CD4-positive, alpha-beta T cell treated with Interleukin-15 for 1 hour (primary cell): Measurements from ENCODE around the gene PRR16.

ENCODE experiments used
- DNase-seq: peaks from one replicate; pipeline ENCODE4 v3.0.0-alpha.2; 2020

PRR16 gene

GRCh38 chr5:120591911-120592310, 127.8 kb downstream of the PRR16 start:
- no peak for DNase-seq

GRCh38 chr5:120599576-120599975, 135.5 kb downstream of the PRR16 start:
- no peak for DNase-seq

GRCh38 chr5:120600639-120601038, 136.5 kb downstream of the PRR16 start:
- DNase-seq, result no peak

- DNase-seq, result no peak
These were observed 137.9 kb downstream of the PRR16 start for GRCh38 chr5:120602033-120602432.

- no peak for DNase-seq
These were observed 140.8 kb downstream of the PRR16 start for GRCh38 chr5:120604884-120605283.

GRCh38 chr5:120605325-120606079, 141.4 kb downstream of the PRR16 start:
- DNase-seq, result no peak

- DNase-seq, result no peak
These were observed 145.5 kb downstream of the PRR16 start for GRCh38 chr5:120609570-120609969.

- DNase-seq, result no peak
These were observed 146.0 kb downstream of the PRR16 start for GRCh38 chr5:120610145-120610544.

GRCh38 chr5:120613729-120614128, 149.6 kb downstream of the PRR16 start:
- no peak for DNase-seq

- no peak for DNase-seq
These were observed 150.6 kb downstream of the PRR16 start for GRCh38 chr5:120614531-120615180.

GRCh38 chr5:120615967-120616645, 152.0 kb downstream of the PRR16 start:
- DNase-seq, result no peak

GRCh38 chr5:120621339-120621738, 157.2 kb downstream of the PRR16 start:
- DNase-seq, result no peak

GRCh38 chr5:120624021-120624563, 160.0 kb downstream of the PRR16 start:
- no peak for DNase-seq

- no peak for DNase-seq
These were observed 164.1 kb downstream of the PRR16 start for GRCh38 chr5:120628156-120628555.

GRCh38 chr5:120630550-120630949, 166.4 kb downstream of the PRR16 start:
- no peak for DNase-seq

- no peak for DNase-seq
These were observed 167.5 kb downstream of the PRR16 start for GRCh38 chr5:120631611-120632010.

- DNase-seq, result no peak
These were observed 168.3 kb downstream of the PRR16 start for GRCh38 chr5:120632430-120632829.

- DNase-seq, result no peak
These were observed 174.3 kb downstream of the PRR16 start for GRCh38 chr5:120638449-120638848.

- DNase-seq, result no peak
These were observed 176.7 kb downstream of the PRR16 start for GRCh38 chr5:120640778-120641177.

- no peak for DNase-seq
These were observed 180.4 kb downstream of the PRR16 start for GRCh38 chr5:120644516-120644915.

GRCh38 chr5:120655828-120656435, 191.8 kb downstream of the PRR16 start:
- DNase-seq, result no peak

GRCh38 chr5:120657104-120657503, 193.0 kb downstream of the PRR16 start:
- DNase-seq, result no peak

- no peak for DNase-seq
These were observed 213.4 kb downstream of the PRR16 start for GRCh38 chr5:120677481-120677880.
